NCI-H128 (cell line): Measurements from ENCODE around the gene MEG3.

Experiments
- DNase-seq: peaks from one replicate; lab custom pipeline; 2025; ENCODE audit not compliant: unreplicated experiment; lab: John Stamatoyannopoulos, UW

MEG3 gene

DNA sequence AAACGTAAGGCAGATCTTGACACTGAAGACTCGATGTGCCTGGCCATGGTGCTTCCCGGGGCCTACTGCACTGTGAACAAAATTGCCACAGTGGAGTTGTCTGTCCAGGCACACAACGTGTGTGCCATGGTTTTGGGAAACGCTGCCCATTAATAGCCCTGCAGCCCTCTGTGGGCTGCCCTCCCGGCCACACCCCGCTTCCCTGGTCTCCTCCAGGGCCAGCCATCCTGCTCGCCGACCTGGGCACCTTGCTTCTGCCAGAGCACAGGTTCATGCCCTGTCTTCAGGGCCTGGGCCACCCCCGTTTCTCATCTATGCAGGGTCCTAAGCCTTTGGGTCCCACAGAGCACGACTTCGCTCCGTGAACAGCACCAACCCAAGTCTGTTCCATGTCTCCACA, 18.9 kb downstream of the MEG3 start:
- no peak for DNase-seq

GRCh38 chr14:100845341-100845740, 19.4 kb downstream of the MEG3 start:
- no peak for DNase-seq

DNA sequence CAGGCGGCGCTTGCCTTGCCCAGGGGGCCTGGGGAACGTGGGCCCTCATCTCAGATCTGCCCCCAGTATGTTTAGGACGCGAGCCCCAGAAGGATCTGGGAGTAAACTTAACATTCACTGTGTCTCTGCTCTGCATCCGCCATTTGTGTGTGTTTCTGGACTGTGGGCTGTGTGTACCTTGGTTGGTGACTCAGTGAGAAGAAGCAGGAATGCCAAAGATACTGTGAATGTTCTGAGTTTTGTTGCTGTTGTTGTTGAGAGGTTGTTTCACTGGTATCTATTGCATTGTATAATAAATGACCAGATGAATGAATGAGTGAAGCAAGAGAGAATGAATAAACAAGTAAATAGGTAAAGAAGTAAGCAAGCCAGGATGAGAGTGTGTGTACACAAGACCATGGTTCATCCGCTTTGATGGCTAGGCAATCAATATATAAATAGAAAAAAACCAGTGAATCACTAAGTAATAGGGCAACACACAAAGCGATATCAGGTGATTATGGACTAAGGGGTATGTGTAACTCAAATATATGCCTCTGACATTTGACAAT, 20.5 kb downstream of the MEG3 start:
- DNase-seq: no peak

DNA sequence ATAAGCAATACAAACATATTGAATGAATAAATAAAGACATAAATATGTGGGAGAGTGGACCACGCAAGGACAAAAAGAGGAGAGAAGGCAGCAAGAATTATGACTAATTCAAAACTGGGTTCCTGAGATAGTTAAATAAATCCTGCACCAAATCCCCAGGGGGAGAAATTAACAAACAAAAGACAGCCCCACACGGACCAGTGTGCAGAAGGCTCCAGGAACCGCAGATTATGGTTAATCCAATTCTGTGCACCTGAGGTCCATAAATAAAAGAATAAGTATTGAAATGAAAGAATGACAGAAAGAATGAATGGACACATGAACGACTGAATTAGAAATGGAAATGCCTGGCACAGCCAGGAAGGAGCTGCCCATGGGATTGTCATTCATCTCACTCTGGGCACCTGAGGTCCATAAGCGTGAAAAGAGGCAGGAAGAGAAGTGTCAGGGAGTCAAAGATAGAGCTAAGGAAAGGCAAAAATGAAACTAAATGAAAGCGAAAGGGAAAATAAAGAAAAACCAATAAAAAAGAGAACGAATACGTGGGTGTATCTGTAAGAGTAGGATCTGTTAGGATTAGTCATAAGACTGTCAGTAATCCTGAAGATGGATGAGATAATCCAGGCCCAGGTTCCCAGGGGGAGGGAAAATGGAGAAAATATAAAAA, 23.3 kb downstream of the MEG3 start:
- no peak for DNase-seq

- peak; percentile 15 for DNase-seq
Measured at GRCh38 chr14:100850841-100851585, 25.1 kb downstream of the MEG3 start.

DNA sequence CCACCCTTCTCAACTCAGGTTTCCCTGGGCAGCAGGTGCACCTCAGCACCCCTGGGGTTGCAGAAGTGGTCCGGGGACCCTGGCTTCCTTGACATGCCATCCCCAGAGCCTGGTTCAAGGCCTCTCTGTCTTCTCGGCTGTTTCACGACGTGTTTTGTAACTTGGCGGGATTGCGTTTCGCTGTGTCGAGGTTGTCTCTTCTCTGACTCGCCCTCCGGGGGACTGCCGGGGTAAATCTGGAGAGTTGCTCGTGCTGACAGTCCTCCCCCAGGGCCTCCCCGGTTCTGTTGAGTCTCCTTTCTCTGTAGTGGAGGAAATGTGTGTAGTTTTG, 25.6 kb downstream of the MEG3 start:
- DNase-seq: no peak

DNA sequence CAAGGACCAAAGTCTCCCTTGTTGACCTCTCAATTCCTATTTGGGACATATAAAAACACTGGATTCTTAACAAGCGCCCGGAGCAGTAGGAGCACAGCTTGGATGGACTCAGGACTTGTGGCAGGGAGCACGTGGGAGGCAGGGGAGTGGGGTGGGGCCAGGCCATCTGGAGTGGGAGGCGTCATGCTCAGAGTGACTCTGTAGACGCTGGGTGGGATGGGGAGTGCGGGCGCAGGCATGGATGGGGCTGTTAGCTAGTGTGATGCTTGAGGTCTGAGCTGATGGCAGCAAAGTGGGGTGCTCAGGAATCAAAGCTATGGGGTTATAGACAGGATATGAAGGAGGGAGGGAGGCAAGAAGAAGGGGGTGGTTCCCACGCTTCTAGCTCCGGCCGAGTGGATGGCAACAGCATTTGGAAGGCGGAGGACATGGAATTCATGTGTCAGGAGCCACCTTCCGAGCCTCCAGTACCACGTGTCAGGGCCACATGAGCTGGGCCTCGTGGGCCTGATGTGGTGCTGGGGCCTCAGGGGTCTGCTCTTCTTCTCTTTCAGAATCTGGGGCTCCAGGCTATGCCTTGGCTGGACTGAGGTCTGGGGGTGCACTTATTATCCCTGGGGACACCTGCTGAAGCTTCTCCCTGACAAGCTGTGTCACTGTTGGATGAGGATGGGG, 26.2 kb downstream of the MEG3 start:
- DNase-seq: no peak

- DNase-seq: no peak
Measured at GRCh38 chr14:100854435-100854834, 28.5 kb downstream of the MEG3 start.

- DNase-seq: no peak
Measured at GRCh38 chr14:100855256-100855930, 29.5 kb downstream of the MEG3 start.

GRCh38 chr14:100856056-100856950, 30.4 kb downstream of the MEG3 start:
- DNase-seq: no peak

DNA sequence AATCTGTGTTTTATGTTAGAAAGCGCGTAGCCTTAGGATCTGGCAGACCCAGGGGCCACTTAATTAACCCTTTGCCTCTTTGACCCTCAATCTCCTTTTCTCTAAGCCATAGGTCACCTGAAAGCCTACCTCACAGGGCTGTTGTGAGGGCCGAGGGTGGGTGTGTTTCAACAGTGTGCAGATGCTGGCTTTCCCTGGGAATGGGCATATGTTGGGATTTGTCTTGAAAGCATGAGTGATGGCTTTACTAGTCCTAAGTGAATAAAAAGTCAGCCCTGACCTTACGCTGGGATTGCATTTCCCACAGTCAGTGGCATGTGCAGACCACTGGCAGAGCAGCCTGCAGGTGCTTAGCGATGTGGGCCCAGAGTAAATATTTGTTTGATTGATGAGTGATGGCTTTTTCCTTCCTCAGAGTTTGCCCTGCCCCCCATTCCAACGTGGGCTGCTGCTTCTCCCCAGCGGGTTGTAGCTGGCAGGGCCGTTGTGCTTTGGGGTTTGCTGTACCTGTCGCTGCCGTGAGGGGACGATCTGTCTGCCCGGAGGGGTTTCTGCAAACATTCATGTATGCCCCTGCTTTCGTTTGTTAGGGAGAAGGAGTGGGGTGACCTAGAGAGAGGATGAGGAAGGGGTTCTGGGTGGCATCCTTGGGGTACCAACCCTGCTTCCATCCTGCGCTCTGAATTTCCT, 31.5 kb downstream of the MEG3 start:
- DNase-seq: no peak

DNA sequence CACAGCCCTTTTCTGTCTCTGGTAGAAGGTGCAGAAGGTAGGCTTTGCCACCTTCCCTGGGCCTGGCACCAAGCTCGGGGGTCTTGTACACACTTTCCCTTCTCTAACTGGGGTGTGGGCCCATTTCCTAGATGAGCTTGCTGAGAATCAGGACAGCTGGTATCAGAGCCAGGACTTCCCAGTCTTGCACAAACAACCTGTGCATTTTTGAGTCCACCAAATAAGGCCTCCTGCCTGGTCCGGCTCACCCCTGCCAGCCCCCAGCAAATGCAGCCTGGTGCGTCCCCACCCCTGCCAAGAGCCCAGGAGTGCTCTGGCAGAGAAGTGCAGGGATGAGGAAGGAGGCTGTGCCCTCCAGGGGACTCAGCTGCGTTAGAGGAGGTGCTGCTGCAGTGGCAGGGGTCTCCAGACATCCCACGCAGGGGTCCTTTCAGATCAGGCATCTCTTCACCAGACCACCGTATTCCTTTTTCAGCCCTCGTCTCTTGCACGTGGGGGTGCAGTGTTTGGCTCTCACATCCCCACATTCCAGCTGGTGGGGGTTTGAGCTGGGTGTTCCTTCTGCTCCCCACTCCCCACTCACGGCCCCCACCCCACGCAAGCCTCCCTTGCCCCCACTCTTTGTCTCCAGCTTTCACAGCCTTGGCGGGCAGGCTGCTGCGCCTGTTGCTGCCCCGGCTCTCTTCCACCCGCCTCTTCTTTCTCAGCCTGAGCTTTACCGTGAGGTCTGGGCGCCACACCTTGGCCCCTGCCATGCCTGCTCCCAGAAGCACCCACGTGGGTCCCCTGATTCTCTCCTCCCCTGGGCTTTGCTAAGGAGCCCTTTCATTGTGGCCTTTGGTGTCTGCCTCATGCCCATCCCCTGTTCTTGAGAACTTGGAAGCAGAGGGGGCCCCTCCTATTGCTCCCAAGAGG, 32.3 kb downstream of the MEG3 start:
- no peak for DNase-seq

GRCh38 chr14:100858838-100859220, 32.9 kb downstream of the MEG3 start:
- DNase-seq: no peak

DNA sequence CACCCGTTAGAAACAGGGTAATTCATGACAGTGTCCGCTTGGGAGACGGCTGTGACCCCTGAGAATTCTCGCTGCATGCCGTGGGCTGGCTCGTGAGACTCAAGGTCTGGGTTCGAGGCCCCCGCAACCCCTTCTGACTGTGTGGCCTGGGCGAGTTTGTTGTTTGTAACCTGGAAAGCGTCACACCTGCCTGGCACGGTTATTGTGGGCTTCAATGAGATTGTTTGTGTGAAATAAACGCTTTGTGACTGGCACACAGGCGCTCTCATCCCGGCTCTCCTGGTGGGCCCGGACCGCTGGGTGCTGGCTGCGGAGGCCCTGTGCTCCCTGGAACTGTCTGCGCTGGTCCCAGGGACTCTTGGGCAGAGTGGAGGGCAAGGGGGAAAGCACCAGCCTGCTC, 33.9 kb downstream of the MEG3 start:
- DNase-seq: no peak

DNA sequence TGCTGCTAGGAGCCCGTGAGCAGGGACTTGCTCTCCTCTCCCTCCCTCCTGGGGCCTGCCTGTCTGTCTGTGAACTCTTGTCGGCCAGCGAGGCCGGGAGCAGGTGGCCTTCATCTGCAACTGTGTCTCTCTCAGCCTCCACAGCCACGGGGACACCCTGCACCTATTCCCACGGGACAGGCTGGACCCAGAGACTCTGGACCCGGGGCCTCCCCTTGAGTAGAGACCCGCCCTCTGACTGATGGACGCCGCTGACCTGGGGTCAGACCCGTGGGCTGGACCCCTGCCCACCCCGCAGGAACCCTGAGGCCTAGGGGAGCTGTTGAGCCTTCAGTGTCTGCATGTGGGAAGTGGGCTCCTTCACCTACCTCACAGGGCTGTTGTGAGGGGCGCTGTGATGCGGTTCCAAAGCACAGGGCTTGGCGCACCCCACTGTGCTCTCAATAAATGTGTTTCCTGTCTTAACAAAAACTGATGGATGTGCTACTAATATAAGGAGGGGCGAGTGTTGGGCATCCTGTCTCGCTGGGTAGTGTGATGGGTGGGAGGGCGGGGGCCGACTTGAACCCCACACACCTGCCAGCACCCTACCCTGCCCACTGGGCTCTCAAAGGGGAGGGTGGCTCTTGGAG, 34.8 kb downstream of the MEG3 start:
- no peak for DNase-seq

DNA sequence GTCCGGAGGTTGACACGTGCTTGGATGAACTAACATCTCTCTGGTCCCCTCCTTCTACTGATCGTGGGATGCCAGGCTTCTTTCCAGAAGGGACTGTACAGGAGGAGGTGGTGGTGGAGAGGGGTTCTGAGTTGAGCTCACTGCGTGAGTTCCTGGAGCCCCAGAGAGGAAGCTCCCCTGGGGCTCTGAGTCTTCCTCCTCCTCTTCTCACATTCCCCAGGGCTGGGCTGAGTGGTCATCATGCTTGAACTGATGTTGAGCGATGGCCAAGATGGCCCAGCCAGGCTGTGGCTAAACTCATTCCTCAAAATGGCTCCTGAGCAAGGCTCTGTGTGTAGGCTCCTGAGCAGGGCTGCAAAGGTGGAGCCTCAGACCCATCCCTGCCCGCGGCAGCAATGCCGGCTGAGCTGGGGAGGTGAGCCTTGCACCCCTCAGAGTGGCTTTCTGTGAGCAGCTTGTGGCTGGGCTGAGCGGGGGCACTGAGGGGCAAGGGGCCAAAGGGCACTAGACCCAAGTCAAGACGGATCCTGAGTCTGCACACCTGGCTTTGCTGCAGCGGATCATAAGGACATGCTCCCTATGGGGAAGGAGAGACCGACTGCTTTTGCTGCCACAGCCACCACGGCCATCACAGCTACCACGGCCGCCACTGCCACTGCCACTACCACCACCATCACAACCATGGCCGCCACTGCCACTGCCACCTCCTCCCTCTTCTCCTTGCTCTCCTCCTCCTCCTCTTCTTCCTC, 35.4 kb downstream of the MEG3 start:
- DNase-seq: no peak

DNA sequence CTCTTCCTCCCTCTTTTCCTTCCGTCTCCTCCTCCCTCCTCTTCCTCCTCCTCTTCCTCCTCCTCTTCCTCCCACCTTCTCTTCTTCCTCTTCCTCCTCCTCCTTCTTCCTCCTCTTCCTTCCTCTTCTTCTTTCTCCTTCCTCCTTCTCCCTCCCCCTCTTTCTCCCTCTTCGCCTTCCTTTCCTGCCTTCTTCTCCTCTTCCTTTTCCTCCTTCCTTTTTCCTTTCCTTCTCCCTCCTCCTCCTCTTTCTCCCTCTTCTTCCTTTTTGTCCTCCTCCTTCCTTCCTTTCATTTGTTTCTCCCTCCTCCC, 36.0 kb downstream of the MEG3 start:
- no peak for DNase-seq

- DNase-seq: no peak
Measured at GRCh38 chr14:100862277-100862676, 36.4 kb downstream of the MEG3 start.
